DMS153 (cell line): ENCODE results near the gene CERKL.

Source experiments
- DNase-seq: peaks from one replicate; lab custom pipeline; 2025; lab: John Stamatoyannopoulos, UW

Gene CERKL

GRCh38 chr2:181517685-181518301 is 139.1 kb downstream of the CERKL start:
- no peak for DNase-seq

- no peak for DNase-seq
Observed at GRCh38 chr2:181516992-181517391, 139.9 kb downstream of the CERKL start.

GRCh38 chr2:181515719-181516118 is 141.2 kb downstream of the CERKL start:
- DNase-seq: no peak

- DNase-seq: no peak
Observed at GRCh38 chr2:181500201-181500600, 156.7 kb downstream of the CERKL start.

GRCh38 chr2:181499231-181499630 is 157.7 kb downstream of the CERKL start:
- no peak for DNase-seq
